Ascending aorta (tissue), 2 donors: ENCODE measurements around the gene TAF11. TPM values are rescaled to one million over a fixed set of nuclear protein-coding genes. Genes with fewer than 3 reads are reported as not detected.

Source experiments
- DNase-seq, 2 donors: peaks; one replicate each; pipeline ENCODE4 v3.0.0-alpha.2; 2019; ENCODE audit warnings: low spot score in 2 of 2
- H3K27ac ChIP-seq, 2 donors: fragments of 200-600 bp; sonication (generic); one replicate each; pipeline ENCODE4 v1.5.1; 2016 to 2017; ENCODE audit warnings: mild to moderate bottlenecking in 1 of 2
- H3K27me3 ChIP-seq: fragments of 200-600 bp; sonication (generic); one replicate; pipeline ENCODE4 v1.5.1; 2017
- H3K36me3 ChIP-seq, 2 donors: fragments of 200-600 bp; sonication (generic); one replicate each; pipeline ENCODE4 v1.5.1; 2016
- H3K4me1 ChIP-seq, 2 donors: fragments of 200-600 bp; sonication (generic); one replicate each; pipeline ENCODE4 v1.5.1; 2016 to 2017; ENCODE audit warnings: mild to moderate bottlenecking in 1 of 2
- H3K4me3 ChIP-seq, 2 donors: fragments of 200-600 bp; sonication (generic); one replicate each; pipeline ENCODE4 v1.5.1; 2016 to 2017; ENCODE audit warnings: mild to moderate bottlenecking in 1 of 2
- H3K9me3 ChIP-seq, 2 donors: fragments of 200-600 bp; sonication (generic); one replicate each; pipeline ENCODE4 v1.5.1; 2016
- CTCF ChIP-seq, 3 experiments: fragments of 200-600 bp in 2 of 3; fragments of 450-650 bp in 1 of 3; sonication (generic) in 2 of 3; IDR thresholded peaks; one replicate each; pipeline ENCODE4 v1.5.1; 2016 to 2019; ENCODE audit warnings: antibody characterized with exemption in 3 of 3, mild to moderate bottlenecking in 1 of 3, moderate library complexity in 1 of 3
- intact Hi-C: fragments of 100-400 bp; cut with DNase I; formaldehyde crosslinking; loops from one replicate; pipeline ENCODE4 v1.15.1; 2023
- total RNA-seq: library from RNA; depleted of rRNA; stranded (reverse); fragments of >200 nt; gene quantifications from one replicate; pipeline ENCODE4 v1.1.0, GENCODE V29; 2016

Gene TAF11
- total RNA-seq, 1 donor from 2014 or later = 0.85 TPM

- intact Hi-C loops = no loop called here
- Histone ChIP-seq H3K9me3 (no peaks in the 10 kb centered on the region), H3K27ac (no peak overlapping the region), H3K27me3 (no peaks in the 10 kb centered on the region), H3K36me3 (peaks cover 49 to 70% of the 10 kb centered on the region in 2 donors), H3K4me3 (no peak overlapping the region), H3K4me1 (no peaks in the 10 kb centered on the region)
- TF ChIP-seq CTCF (IDR thresholded peaks at IDR 0.05) = no peak
- no peak for DNase-seq
Measured at GRCh38 chr6:34872332-34872731, 15.5 kb downstream of the TAF11 start.

GRCh38 chr6:34871853-34872252 lies 16.0 kb downstream of the TAF11 start:
- Histone ChIP-seq H3K9me3 (no peaks in the 10 kb centered on the region), H3K27me3 (no peaks in the 10 kb centered on the region), H3K27ac (no peak overlapping the region), H3K4me1 (no peaks in the 10 kb centered on the region), H3K4me3 (no peak overlapping the region), H3K36me3 (peaks cover 48 to 69% of the 10 kb centered on the region in 2 donors)
- no peak for DNase-seq
- TF ChIP-seq CTCF (IDR thresholded peaks at IDR 0.05) = no peak
- intact Hi-C loops = no loop called here

GRCh38 chr6:34867484-34867883 lies 20.4 kb downstream of the TAF11 start:
- Histone ChIP-seq H3K27ac (no peak overlapping the region), H3K36me3 (peaks cover 44 to 54% of the 10 kb centered on the region in 2 donors), H3K9me3 (no peaks in the 10 kb centered on the region), H3K27me3 (no peaks in the 10 kb centered on the region), H3K4me1 (no peaks in the 10 kb centered on the region), H3K4me3 (no peak overlapping the region)
- DNase-seq = no peak
- TF ChIP-seq CTCF (IDR thresholded peaks at IDR 0.05) = no peak
- intact Hi-C loops = no loop called here

- Histone ChIP-seq H3K9me3 (no peaks in the 10 kb centered on the region), H3K4me3 (no peak overlapping the region), H3K4me1 (no peaks in the 10 kb centered on the region), H3K36me3 (peaks cover 37 to 49% of the 10 kb centered on the region in 2 donors), H3K27me3 (no peaks in the 10 kb centered on the region), H3K27ac (no peak overlapping the region)
- TF ChIP-seq CTCF (IDR thresholded peaks at IDR 0.05) = no peak
- DNase-seq = no peak
- intact Hi-C loops = no loop called here
Measured at GRCh38 chr6:34866509-34866908, 21.3 kb downstream of the TAF11 start.

- no peak overlapping the region for H3K27ac ChIP-seq
- no peaks in the 10 kb centered on the region for H3K4me1 ChIP-seq
- H3K27me3 ChIP-seq = no peaks in the 10 kb centered on the region
- H3K9me3 ChIP-seq = no peaks in the 10 kb centered on the region
- no peak overlapping the region for H3K4me3 ChIP-seq
- DNase-seq = no peak
- H3K36me3 ChIP-seq = peaks cover 36 to 44% of the 10 kb centered on the region in 2 donors
- intact Hi-C loops = no loop called here
- TF ChIP-seq CTCF (IDR thresholded peaks at IDR 0.05) = no peak
Measured at GRCh38 chr6:34865107-34865506, 22.7 kb downstream of the TAF11 start.

GRCh38 chr6:34864007-34864406 lies 23.8 kb downstream of the TAF11 start:
- no peak for DNase-seq
- no peak for TF ChIP-seq CTCF (IDR thresholded peaks at IDR 0.05)
- no peak overlapping the region for H3K27ac ChIP-seq

More at GRCh38 chr6:34864007-34864406, 23.8 kb downstream of the TAF11 start:
- Histone ChIP-seq H3K27me3 (no peaks in the 10 kb centered on the region), H3K4me3 (no peak overlapping the region), H3K36me3 (peaks cover 39 to 51% of the 10 kb centered on the region in 2 donors), H3K9me3 (no peaks in the 10 kb centered on the region), H3K4me1 (no peaks in the 10 kb centered on the region)
- intact Hi-C loops = no loop called here
